HG03521 (cell line): ENCODE data around the gene SGK1.
"Not testable (repeated sequence)": the region's sequence is repeated elsewhere in the genome, so short reads cannot be mapped to it uniquely, and the experiment has no call there.

Source experiments
- ATAC-seq: cut with Tn5 transposase; IDR thresholded peaks from one replicate; pipeline ENCODE4 v1.9.1; 2021; ENCODE audit warnings: mild to moderate bottlenecking, moderate library complexity; ENCODE audit not compliant: unreplicated experiment

SGK1 gene

GRCh38 chr6:134307075-134307474 lies 10.8 kb downstream of the SGK1 start:
- ATAC-seq = no peak

DNA sequence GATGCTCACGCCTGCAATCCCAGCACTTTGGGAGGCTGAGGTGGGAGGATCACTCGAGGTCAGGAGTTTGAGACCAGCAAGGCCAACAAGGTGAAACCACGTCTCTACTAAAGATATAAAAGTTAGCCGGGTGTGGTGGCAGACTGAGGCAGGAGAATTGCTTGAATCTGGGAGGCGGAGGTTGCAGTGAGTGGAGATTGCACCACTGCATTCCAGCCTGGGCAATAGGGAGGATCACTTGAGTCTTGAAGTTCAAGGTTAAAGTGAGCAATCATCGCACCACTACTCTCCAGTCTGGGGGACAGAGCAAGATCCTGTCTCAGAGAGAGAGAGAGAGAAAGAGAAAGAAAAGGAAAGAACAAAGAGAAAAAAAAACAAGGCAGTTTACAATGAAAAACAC lies 13.5 kb downstream of the SGK1 start:
- ATAC-seq = not testable (repeated sequence)

DNA sequence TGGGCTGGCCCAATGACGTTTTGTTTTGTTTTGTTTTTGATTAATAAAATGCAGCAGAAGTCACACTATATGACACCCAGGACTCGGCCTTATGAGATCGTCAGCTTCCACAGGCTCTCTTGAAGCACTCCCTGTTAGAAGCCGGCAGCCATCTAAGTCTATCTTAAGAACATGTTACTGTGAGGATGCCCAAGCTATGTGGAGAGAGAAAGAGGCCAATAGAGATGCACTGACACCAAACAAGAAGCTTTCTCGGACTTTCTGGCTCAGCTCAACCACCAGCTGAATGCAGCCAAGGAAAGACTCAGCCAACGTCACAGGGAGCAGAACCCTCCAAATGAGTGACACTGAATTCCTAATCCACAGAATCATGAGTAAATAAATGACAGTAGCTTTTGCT lies 14.0 kb downstream of the SGK1 start:
- no peak for ATAC-seq

DNA sequence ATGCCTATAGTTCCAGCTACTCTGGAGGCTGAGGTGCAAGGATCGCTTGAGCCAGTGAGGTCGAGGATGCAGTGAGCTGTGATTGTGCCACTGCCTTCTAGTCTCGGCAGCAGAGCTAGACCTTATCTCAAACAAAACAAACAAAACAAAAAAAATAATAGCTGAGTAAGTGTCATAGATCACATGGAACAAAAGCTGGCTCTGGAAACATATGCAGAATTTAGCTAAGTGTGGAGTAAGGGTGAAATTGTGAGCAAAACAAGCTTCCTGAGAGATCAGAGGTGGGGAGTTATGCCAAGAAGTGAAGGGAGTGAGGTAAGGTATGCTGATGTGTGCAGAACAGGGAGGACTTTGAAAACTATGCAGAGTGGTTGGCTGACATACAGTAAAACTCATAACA lies 18.7 kb downstream of the SGK1 start:
- ATAC-seq = no peak

DNA sequence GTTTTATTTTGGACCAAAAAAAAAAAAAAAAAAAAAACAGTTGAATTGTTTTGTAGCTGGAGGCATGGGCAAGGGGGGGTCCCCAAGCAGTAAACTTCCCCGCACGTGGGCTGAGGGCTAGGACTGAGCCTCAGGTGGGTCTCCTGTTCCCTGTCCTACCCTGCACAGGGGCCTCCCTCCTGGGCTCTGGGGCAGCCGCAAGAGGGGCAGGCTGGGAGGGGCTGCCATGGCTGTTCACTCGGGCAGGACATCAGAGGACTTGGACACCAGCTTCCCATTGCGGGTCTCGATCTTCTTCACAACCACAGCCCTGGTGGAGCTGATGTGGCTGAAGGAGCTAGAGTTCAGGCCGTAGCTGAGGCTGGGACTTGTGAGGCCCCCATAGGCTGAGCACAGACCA lies 21.1 kb downstream of the SGK1 start:
- no peak for ATAC-seq

GRCh38 chr6:134295953-134296553 lies 21.9 kb downstream of the SGK1 start:
- ATAC-seq = no peak

DNA sequence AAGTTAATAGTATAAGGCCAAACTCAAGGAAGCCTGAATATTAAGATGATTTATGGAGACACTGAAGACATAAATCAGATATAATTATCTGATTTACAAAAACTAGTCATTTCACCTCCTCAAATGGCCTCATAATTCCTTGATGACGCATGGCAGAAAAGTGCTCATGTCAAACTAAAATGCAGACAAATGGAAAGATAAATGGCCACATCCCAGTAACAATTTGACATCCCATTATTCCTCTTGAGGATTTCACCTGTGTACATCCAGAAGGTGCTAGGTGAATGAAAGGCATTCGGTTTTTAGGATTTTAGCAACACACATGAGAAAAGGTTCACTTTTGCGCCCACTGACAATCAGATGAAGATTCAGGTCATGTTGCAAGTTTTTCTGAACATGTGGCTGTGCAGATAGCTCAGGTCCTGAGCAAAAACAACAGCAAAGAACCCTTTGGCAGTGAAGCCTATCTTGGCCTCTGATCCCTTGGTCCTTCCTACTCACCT lies 24.2 kb downstream of the SGK1 start:
- no peak for ATAC-seq

- no peak for ATAC-seq
Observed at GRCh38 chr6:134291156-134291555, 26.8 kb downstream of the SGK1 start.

GRCh38 chr6:134289204-134289575 lies 28.7 kb downstream of the SGK1 start:
- ATAC-seq = no peak

DNA sequence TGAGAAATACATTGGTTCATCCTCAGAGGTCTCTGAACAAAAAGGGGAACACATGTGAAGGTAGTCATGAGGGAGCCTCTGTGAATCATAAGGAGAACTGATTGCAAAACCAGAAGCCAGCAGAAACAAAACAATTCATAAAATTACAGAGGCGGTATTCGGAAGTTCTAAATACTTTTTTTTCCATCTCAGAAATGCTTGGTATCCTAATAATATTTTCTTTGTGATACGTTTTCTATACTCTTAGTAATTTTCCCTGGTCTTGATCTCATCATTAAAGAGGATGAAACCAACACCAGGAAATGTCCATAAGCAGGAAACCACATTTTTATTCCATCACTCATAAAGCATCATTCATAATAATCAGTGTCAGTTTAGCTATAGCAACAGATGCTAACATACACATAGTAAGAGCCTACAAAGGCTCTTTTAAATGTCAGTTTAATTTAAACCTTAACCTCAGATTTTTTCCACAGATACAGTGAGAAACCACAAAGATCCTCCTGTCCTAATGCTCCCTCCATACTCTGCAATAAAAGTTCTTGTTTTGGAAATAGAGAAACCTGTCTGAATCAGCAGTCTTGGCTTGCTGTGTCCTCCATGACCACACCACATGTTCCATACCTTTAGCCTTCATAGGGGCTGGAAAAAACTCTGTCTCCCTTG lies 29.2 kb downstream of the SGK1 start:
- peak; percentile 50 for ATAC-seq

- ATAC-seq = peak; percentile 31
Observed at GRCh38 chr6:134287859-134288537, 29.9 kb downstream of the SGK1 start.

- ATAC-seq = no peak
Observed at GRCh38 chr6:134282816-134283215, 35.1 kb downstream of the SGK1 start.

DNA sequence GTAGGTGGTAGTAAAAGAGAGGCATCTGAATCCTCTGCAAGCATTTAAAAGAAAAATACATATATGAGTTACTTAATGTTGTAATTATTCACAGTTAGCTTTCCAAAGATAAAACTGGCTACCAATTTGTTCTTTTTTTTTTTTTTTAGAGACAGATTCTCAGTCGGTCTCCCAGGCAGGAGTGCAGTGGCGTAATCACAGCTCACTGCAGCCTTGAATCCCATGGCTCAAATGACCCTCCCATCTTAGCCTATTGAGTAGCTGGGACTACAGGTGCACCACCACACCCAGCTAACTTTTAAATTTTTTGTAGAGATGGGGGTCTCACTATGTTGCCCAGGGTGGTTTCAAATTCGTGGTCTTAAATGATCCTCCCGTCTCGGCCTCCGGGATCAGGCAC lies 36.5 kb downstream of the SGK1 start:
- ATAC-seq = no peak

DNA sequence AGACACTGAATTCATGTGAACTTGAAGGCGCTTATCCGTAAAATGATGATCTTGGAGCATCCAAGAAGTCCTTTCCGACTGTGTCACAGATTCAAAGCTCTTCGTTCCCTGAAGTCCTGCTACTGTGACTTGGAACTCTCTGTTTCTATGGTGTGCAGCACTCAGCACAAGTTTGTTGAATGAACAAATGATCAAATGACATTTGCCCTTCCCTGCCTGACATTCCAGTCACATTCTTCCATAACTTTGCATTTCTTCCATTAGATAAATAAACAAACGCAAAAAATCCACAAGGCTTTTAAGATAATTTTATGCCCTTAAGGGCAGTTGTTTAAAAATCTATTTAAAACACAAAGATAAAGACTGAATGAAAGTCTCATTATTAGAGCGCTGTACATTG lies 39.9 kb downstream of the SGK1 start:
- ATAC-seq = no peak

DNA sequence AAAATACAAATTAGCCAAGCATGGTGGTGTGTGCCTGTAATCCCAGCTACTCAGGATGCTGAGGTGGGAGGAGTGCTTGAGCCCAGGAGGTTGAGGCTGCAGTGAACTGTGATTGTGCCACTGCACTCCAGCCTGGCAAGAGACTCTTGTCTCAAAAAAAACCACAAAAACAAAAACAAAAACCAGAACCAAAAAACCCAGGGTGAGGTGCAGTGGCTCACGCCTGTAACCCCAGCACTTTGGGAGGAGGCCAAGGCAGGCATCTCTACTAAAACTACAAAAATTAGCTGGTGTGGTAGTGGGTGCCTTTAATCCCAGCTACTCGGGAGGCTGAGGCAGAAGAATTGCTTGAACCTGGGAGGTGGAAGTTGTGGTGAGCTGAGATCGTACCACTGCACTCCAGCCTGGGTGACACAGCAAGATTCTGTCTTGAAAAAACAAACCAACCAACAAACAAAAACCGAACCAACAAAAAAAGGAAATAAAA lies 41.0 kb downstream of the SGK1 start:
- ATAC-seq = not testable (repeated sequence)

- no peak for ATAC-seq
Observed at GRCh38 chr6:134272374-134272773, 45.5 kb downstream of the SGK1 start.

- no peak for ATAC-seq
Observed at GRCh38 chr6:134267917-134268361, 50.0 kb downstream of the SGK1 start.

- no peak for ATAC-seq
Observed at GRCh38 chr6:134266776-134267175, 51.1 kb downstream of the SGK1 start.

- no peak for ATAC-seq
Observed at GRCh38 chr6:134261766-134262165, 56.1 kb downstream of the SGK1 start.

DNA sequence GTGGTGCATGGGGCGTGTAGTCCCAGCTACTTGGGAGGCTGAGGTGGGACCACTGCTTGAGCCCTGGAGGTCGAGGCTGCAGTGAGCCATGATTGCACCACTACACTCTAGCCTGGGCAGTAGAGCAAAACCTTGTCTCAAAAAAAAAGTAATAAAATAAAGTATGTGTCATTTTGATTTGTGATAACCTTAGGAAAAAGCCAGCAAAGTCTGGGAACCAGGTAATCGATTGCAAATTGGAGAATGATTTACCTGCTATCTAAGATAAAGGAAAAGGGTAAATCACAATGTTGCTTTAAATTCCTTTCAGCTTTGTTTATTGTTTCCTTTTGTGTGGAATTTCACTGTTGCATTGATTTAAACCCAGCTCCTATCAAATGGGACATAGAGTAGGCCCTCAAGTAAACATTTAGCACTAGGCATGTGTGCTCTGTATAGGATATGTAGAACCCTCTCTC lies 59.0 kb downstream of the SGK1 start:
- ATAC-seq = no peak

DNA sequence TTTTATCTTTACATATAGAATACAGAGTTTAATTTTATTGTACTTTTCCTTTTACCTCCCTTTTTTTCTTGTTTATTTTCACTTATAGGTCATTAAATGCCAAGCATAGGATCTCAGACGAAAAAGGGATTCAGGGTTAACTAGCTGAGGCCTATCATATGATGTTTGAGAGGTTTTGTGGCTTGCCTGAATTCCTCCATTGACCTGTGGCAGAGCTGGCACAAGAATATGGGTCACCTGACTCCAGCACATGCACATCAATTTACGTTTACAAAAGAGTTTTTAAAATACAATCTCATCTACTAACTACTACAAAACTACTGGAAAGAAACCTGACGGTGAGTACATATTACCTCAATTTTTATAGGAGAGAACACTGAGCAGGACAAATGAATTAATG lies 60.4 kb downstream of the SGK1 start:
- ATAC-seq = no peak

DNA sequence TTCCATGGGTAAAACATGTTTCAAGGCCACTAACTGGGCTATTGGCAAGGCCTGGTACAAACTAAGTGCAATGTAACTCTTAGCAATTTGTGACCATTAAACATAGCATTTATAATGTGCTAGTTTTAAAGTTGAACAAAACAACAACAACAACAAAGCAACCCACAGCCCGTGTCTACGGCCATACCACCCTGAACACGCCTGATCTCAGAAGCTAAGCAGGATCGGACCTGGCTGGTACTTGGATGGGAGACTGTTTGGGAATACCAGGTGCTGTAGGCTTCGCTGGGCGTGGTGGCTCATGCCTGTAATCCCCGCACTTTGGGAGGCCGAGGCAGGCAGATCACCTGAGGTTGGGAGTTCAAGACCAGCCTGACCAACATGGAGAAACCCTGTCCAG lies 61.0 kb downstream of the SGK1 start:
- ATAC-seq = no peak
